GM23338 (cell line): ENCODE data around the gene DACH1.

ENCODE experiments used
- CREB1 ChIP-seq: fragments of 250-450 bp; sonication (Bioruptor Pico); IDR thresholded peaks from 2 replicates; pipeline ENCODE4 v1.5.0; 2020; ENCODE audit warnings: low read depth, mild to moderate bottlenecking, moderate library complexity
- CTCF ChIP-seq, 2 experiments: fragments of 200-600 bp in 1 of 2; sonication (generic) in 1 of 2; conservative IDR thresholded peaks; 2 replicates each; pipeline versions ENCODE4 v1.5.1 to v1.6.1; 2016 to 2017; ENCODE audit warnings: antibody characterized with exemption in 2 of 2, low read depth in 2 of 2, mild to moderate bottlenecking in 2 of 2, moderate library complexity in 1 of 2
- ETS1 ChIP-seq: IDR thresholded peaks from 2 replicates; pipeline ENCODE4 v1.6.1; 2016; ENCODE audit warnings: antibody characterized with exemption
- EZH2 ChIP-seq: fragments of 200-600 bp; sonication (generic); IDR thresholded peaks from one replicate; pipeline ENCODE4 v1.8.0; 2017; ENCODE audit warnings: antibody characterized with exemption, mild to moderate bottlenecking, low read depth; ENCODE audit not compliant: unreplicated experiment
- EZH2phosphoT487 ChIP-seq: fragments of 200-600 bp; sonication (generic); IDR thresholded peaks from one replicate; pipeline ENCODE4 v1.8.1; 2018; ENCODE audit warnings: antibody characterized with exemption; ENCODE audit not compliant: unreplicated experiment
- JUNB ChIP-seq: IDR thresholded peaks from one replicate; pipeline ENCODE4 v1.6.1; 2016; ENCODE audit warnings: antibody characterized with exemption; ENCODE audit not compliant: unreplicated experiment
- POLR2AphosphoS5 ChIP-seq: IDR thresholded peaks from 2 replicates; pipeline ENCODE4 v1.6.1; 2016; ENCODE audit warnings: antibody characterized with exemption, low read depth
- STAT1 ChIP-seq: IDR thresholded peaks from one replicate; pipeline ENCODE4 v1.6.1; 2016; ENCODE audit warnings: antibody characterized with exemption; ENCODE audit not compliant: unreplicated experiment
- ZNF114 ChIP-seq: fragments of 250-450 bp; sonication (Bioruptor Pico); IDR thresholded peaks from 2 replicates; pipeline ENCODE4 v1.5.0; 2020; ENCODE audit warnings: mild to moderate bottlenecking, moderate library complexity
- TF ChIP-seq, protein P1 (sequence below): IDR thresholded peaks from one replicate; pipeline ENCODE4 v1.6.1; 2018; ENCODE audit warnings: antibody characterized with exemption; ENCODE audit not compliant: unreplicated experiment

GRCh38 chr13:71751073-71751472 is 115.9 kb downstream of the DACH1 start:
- TF ChIP-seq CTCF (conservative IDR thresholded peaks at IDR 0.05; ENCODE audit: low read depth in 2 of 2), result no peak
- no peak for TF ChIP-seq EZH2
- TF ChIP-seq POLR2AphosphoS5, result no peak
- no peak for TF ChIP-seq CREB1 (CRISPR knock-in tag)
- no peak for TF ChIP-seq ZNF114 (CRISPR knock-in tag)
- TF ChIP-seq, protein P1, sequence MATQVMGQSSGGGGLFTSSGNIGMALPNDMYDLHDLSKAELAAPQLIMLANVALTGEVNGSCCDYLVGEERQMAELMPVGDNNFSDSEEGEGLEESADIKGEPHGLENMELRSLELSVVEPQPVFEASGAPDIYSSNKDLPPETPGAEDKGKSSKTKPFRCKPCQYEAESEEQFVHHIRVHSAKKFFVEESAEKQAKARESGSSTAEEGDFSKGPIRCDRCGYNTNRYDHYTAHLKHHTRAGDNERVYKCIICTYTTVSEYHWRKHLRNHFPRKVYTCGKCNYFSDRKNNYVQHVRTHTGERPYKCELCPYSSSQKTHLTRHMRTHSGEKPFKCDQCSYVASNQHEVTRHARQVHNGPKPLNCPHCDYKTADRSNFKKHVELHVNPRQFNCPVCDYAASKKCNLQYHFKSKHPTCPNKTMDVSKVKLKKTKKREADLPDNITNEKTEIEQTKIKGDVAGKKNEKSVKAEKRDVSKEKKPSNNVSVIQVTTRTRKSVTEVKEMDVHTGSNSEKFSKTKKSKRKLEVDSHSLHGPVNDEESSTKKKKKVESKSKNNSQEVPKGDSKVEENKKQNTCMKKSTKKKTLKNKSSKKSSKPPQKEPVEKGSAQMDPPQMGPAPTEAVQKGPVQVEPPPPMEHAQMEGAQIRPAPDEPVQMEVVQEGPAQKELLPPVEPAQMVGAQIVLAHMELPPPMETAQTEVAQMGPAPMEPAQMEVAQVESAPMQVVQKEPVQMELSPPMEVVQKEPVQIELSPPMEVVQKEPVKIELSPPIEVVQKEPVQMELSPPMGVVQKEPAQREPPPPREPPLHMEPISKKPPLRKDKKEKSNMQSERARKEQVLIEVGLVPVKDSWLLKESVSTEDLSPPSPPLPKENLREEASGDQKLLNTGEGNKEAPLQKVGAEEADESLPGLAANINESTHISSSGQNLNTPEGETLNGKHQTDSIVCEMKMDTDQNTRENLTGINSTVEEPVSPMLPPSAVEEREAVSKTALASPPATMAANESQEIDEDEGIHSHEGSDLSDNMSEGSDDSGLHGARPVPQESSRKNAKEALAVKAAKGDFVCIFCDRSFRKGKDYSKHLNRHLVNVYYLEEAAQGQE, result no peak
- no peak for TF ChIP-seq EZH2phosphoT487
- TF ChIP-seq JUNB, result no peak
- no peak for TF ChIP-seq ETS1
- no peak for TF ChIP-seq STAT1
